GM23338 (cell line): Measurements from ENCODE around the gene STEAP2. TPM values are rescaled to one million over a fixed set of nuclear protein-coding genes. Genes with fewer than 3 reads are reported as not detected.

Experiments used
- ATAC-seq: fragments of 200-7000 bp; cut with Tn5 transposase; 3 replicates; pipeline ENCODE4 v1.9.1; 2020
- DNase-seq: peaks from one replicate; pipeline ENCODE4 v3.0.0-alpha.2; 2015; ENCODE audit warnings: low spot score
- H2AFZ ChIP-seq: fragments of 200-600 bp; sonication (generic); 2 replicates; pipeline ENCODE4 v1.8.0; 2016; ENCODE audit warnings: antibody characterized with exemption, mild to moderate bottlenecking, moderate library complexity
- H3F3A ChIP-seq: fragments of 200-600 bp; sonication (generic); replicated peaks from 2 replicates; pipeline ENCODE4 v1.8.0; 2017; ENCODE audit warnings: antibody characterized with exemption, mixed run types, low read depth
- H3K27ac ChIP-seq: fragments of 200-600 bp; sonication (generic); 2 replicates; pipeline ENCODE4 v1.6.1; 2016; ENCODE audit warnings: low read depth
- H3K27me3 ChIP-seq: fragments of 200-600 bp; sonication (generic); 2 replicates; pipeline ENCODE4 v1.8.0; 2016; ENCODE audit warnings: mild to moderate bottlenecking, mixed run types, moderate library complexity; ENCODE audit not compliant: insufficient read depth
- H3K36me3 ChIP-seq: fragments of 200-600 bp; sonication (generic); 2 replicates; pipeline ENCODE4 v1.8.0; 2016; ENCODE audit warnings: mild to moderate bottlenecking; ENCODE audit not compliant: insufficient read depth
- H3K4me1 ChIP-seq: fragments of 200-600 bp; sonication (generic); 2 replicates; pipeline ENCODE4 v1.8.0; 2016; ENCODE audit warnings: mild to moderate bottlenecking, moderate library complexity; ENCODE audit not compliant: insufficient read depth
- H3K4me2 ChIP-seq: fragments of 200-600 bp; sonication (generic); 2 replicates; pipeline ENCODE4 v1.7.1; 2017; ENCODE audit warnings: mixed run types
- H3K4me3 ChIP-seq: fragments of 200-600 bp; sonication (generic); 2 replicates; pipeline ENCODE4 v1.6.1; 2016; ENCODE audit warnings: mixed run types
- H3K79me2 ChIP-seq: fragments of 200-600 bp; sonication (generic); replicated peaks from 2 replicates; pipeline ENCODE4 v1.8.0; 2017; ENCODE audit warnings: mild to moderate bottlenecking; ENCODE audit not compliant: insufficient read depth
- H3K9me2 ChIP-seq: fragments of 200-600 bp; sonication (generic); 2 replicates; pipeline ENCODE4 v1.8.0; 2017; ENCODE audit not compliant: insufficient read depth
- H4K20me1 ChIP-seq: fragments of 200-600 bp; sonication (generic); replicated peaks from 2 replicates; pipeline ENCODE4 v1.8.0; 2017; ENCODE audit warnings: mild to moderate bottlenecking; ENCODE audit not compliant: insufficient read depth
- H3K27ac Mint-ChIP-seq: 2 replicates; pipeline ENCODE4 v1.8.0; 2020; ENCODE audit warnings: inconsistent platforms, mild to moderate bottlenecking, moderate library complexity, mixed read lengths
- H3K27me3 Mint-ChIP-seq: 3 replicates; pipeline ENCODE4 v1.8.0; 2022; ENCODE audit warnings: low read depth, mild to moderate bottlenecking, moderate library complexity, mixed read lengths, inconsistent platforms; ENCODE audit not compliant: insufficient read depth, poor library complexity
- H3K36me3 Mint-ChIP-seq: 3 replicates; pipeline ENCODE4 v1.8.0; 2021; ENCODE audit warnings: low read depth, mild to moderate bottlenecking, inconsistent platforms, moderate library complexity, mixed read lengths
- H3K4me1 Mint-ChIP-seq: 3 replicates; pipeline ENCODE4 v1.8.0; 2020; ENCODE audit warnings: mild to moderate bottlenecking, inconsistent platforms, mixed read lengths
- H3K4me3 Mint-ChIP-seq: 3 replicates; pipeline ENCODE4 v1.8.0; 2021; ENCODE audit warnings: moderate library complexity, mild to moderate bottlenecking, inconsistent platforms, mixed read lengths
- H3K9me3 Mint-ChIP-seq: 3 replicates; pipeline ENCODE4 v1.8.0; 2020; ENCODE audit warnings: moderate library complexity, mild to moderate bottlenecking, inconsistent platforms, mixed read lengths
- CREB1 ChIP-seq: fragments of 250-450 bp; sonication (Bioruptor Pico); IDR thresholded peaks from 2 replicates; pipeline ENCODE4 v1.5.0; 2020; ENCODE audit warnings: low read depth, mild to moderate bottlenecking, moderate library complexity
- CTCF ChIP-seq, 2 experiments: fragments of 200-600 bp in 1 of 2; sonication (generic) in 1 of 2; conservative IDR thresholded peaks; 2 replicates each; pipeline versions ENCODE4 v1.5.1 to v1.6.1; 2016 to 2017; ENCODE audit warnings: antibody characterized with exemption in 2 of 2, low read depth in 2 of 2, mild to moderate bottlenecking in 2 of 2, moderate library complexity in 1 of 2
- ETS1 ChIP-seq: IDR thresholded peaks from 2 replicates; pipeline ENCODE4 v1.6.1; 2016; ENCODE audit warnings: antibody characterized with exemption
- EZH2 ChIP-seq: fragments of 200-600 bp; sonication (generic); IDR thresholded peaks from one replicate; pipeline ENCODE4 v1.8.0; 2017; ENCODE audit warnings: antibody characterized with exemption, mild to moderate bottlenecking, low read depth; ENCODE audit not compliant: unreplicated experiment
- EZH2phosphoT487 ChIP-seq: fragments of 200-600 bp; sonication (generic); IDR thresholded peaks from one replicate; pipeline ENCODE4 v1.8.1; 2018; ENCODE audit warnings: antibody characterized with exemption; ENCODE audit not compliant: unreplicated experiment
- JUNB ChIP-seq: IDR thresholded peaks from one replicate; pipeline ENCODE4 v1.6.1; 2016; ENCODE audit warnings: antibody characterized with exemption; ENCODE audit not compliant: unreplicated experiment
- NANOG ChIP-seq: IDR thresholded peaks from 2 replicates; pipeline ENCODE4 v1.6.1; 2016; ENCODE audit warnings: antibody characterized with exemption, borderline replicate concordance
- POLR2AphosphoS5 ChIP-seq: IDR thresholded peaks from 2 replicates; pipeline ENCODE4 v1.6.1; 2016; ENCODE audit warnings: antibody characterized with exemption, low read depth
- REST ChIP-seq: IDR thresholded peaks from one replicate; pipeline ENCODE4 v1.6.1; 2018; ENCODE audit warnings: antibody characterized with exemption; ENCODE audit not compliant: unreplicated experiment
- STAT1 ChIP-seq: IDR thresholded peaks from one replicate; pipeline ENCODE4 v1.6.1; 2016; ENCODE audit warnings: antibody characterized with exemption; ENCODE audit not compliant: unreplicated experiment
- ZNF114 ChIP-seq: fragments of 250-450 bp; sonication (Bioruptor Pico); IDR thresholded peaks from 2 replicates; pipeline ENCODE4 v1.5.0; 2020; ENCODE audit warnings: mild to moderate bottlenecking, moderate library complexity
- ZNF331 ChIP-seq: fragments of 250-450 bp; sonication (Bioruptor Pico); IDR thresholded peaks from 2 replicates; pipeline ENCODE4 v1.5.0; 2020; ENCODE audit warnings: low read depth, mild to moderate bottlenecking, moderate library complexity
- ZNF462 ChIP-seq: fragments of 250-450 bp; sonication (Bioruptor Pico); IDR thresholded peaks from 2 replicates; pipeline ENCODE4 v1.5.0; 2020; ENCODE audit warnings: mild to moderate bottlenecking, moderate library complexity
- polyA plus RNA-seq: library from polyadenylated mRNA; unstranded; fragments of >200 nt; fragmentation: Nextera tagmentation; extraction: Ambion mirVana; gene quantifications from 2 replicates; pipeline ENCODE4 v1.2.1, GENCODE V29; 2016
- total RNA-seq: library from RNA; depleted of rRNA; stranded (reverse); fragments of >200 nt; shearing (Covaris generic); gene quantifications from 2 replicates; pipeline ENCODE4 v1.2.3, GENCODE V29; 2014

Gene STEAP2
- total and polyA plus RNA-seq, 2 experiments from 2014 or later = 13.1 to 22.0 TPM

- no peaks in the 10 kb centered on the region for H3K4me1 Mint-ChIP-seq
- no peaks in the 10 kb centered on the region for H3F3A ChIP-seq
- H4K20me1 ChIP-seq = no peaks in the 10 kb centered on the region
- H3K27me3 Mint-ChIP-seq = peaks cover 2% of the 10 kb centered on the region
- DNase-seq = no peak
- no peaks in the 10 kb centered on the region for H3K36me3 ChIP-seq
- H2AFZ ChIP-seq = no peak overlapping the region
- H3K9me2 ChIP-seq = 0 out of 2 replicates have a peak, but pooled peaks cover 7% of the 10 kb centered on the region
- H3K79me2 ChIP-seq = no peaks in the 10 kb centered on the region
- no peak overlapping the region for H3K27ac ChIP-seq
- TF ChIP-seq ZNF331 (CRISPR knock-in tag) (no peak), POLR2AphosphoS5 (no peak), ZNF462 (no peak), JUNB (no peak), CTCF (conservative IDR thresholded peaks at IDR 0.05; ENCODE audit: low read depth in 2 of 2) (no peak), REST (no peak), EZH2 (no peak), NANOG (no peak), ZNF114 (no peak), CREB1 (CRISPR knock-in tag) (no peak), ETS1 (no peak), EZH2phosphoT487 (no peak), STAT1 (no peak)
- no peak overlapping the region for H3K4me3 ChIP-seq
- peaks cover 22% of the 10 kb centered on the region for H3K9me3 Mint-ChIP-seq
- H3K4me1 ChIP-seq = no peaks in the 10 kb centered on the region
- H3K27ac Mint-ChIP-seq = no peak overlapping the region
- peaks cover 10% of the 10 kb centered on the region; the same call in 1 of the 3 replicates for H3K36me3 Mint-ChIP-seq
- H3K4me2 ChIP-seq = no peak overlapping the region
- ATAC-seq = no peak
- H3K27me3 ChIP-seq = no peaks in the 10 kb centered on the region
- H3K4me3 Mint-ChIP-seq = no peak overlapping the region
Measured at GRCh38 chr7:90172624-90173023, 38.9 kb upstream of the STEAP2 start.
